GM12891 (cell line): ENCODE measurements around the gene SRGAP1.

Experiments
- DNase-seq: peaks from one replicate; pipeline ENCODE4 v3.0.0; 2011; ENCODE audit warnings: low spot score; ENCODE audit not compliant: insufficient read length
- FAIRE-seq: peaks from 2 replicates; lab custom pipeline; 2011; peaks lifted over from hg19 to GRCh38; lab: Jason Lieb, UNC
- PAX5 ChIP-seq: IDR thresholded peaks from 2 replicates; pipeline ENCODE4 v1.6.1; 2011; ENCODE audit warnings: low read length, moderate library complexity, mild to moderate bottlenecking; ENCODE audit not compliant: insufficient read depth, severe bottlenecking
- POLR2A ChIP-seq: IDR thresholded peaks from 2 replicates; pipeline ENCODE4 v1.6.1; 2011; ENCODE audit warnings: low read depth, low read length, control low read depth
- POLR2AphosphoS5 ChIP-seq: IDR thresholded peaks from 2 replicates; pipeline ENCODE4 v1.6.1; 2011; ENCODE audit warnings: low read depth, low read length, control low read depth
- POU2F2 ChIP-seq: IDR thresholded peaks from 2 replicates; pipeline ENCODE4 v1.6.1; 2011; ENCODE audit warnings: low read depth, mild to moderate bottlenecking, control low read depth, low read length, moderate library complexity
- SPI1 ChIP-seq: IDR thresholded peaks from 2 replicates; pipeline ENCODE4 v1.6.1; 2011; ENCODE audit warnings: low read depth, low read length, control low read depth
- TAF1 ChIP-seq: IDR thresholded peaks from 2 replicates; pipeline ENCODE4 v1.6.1; 2011; ENCODE audit warnings: low read depth, low read length, control low read depth

The SRGAP1 gene

GRCh38 chr12:63912651-63913050, 68.2 kb downstream of the SRGAP1 start:
- DNase-seq (no peak), FAIRE-seq (no peak)
- TF ChIP-seq POLR2A (no peak), PAX5 (no peak), TAF1 (no peak), POU2F2 (no peak), SPI1 (no peak), POLR2AphosphoS5 (no peak)

- FAIRE-seq: no peak
- no peak for DNase-seq
- no peak for TF ChIP-seq TAF1
- TF ChIP-seq POLR2A: no peak
- no peak for TF ChIP-seq PAX5
- TF ChIP-seq SPI1: no peak
- TF ChIP-seq POU2F2: no peak
- TF ChIP-seq POLR2AphosphoS5: no peak
Observed at GRCh38 chr12:63913929-63914328, 69.4 kb downstream of the SRGAP1 start.

- DNase-seq: no peak
- TF ChIP-seq TAF1 (no peak), POLR2A (no peak), POU2F2 (no peak), POLR2AphosphoS5 (no peak), SPI1 (no peak), PAX5 (no peak)
- FAIRE-seq: no peak
Observed at GRCh38 chr12:63915105-63915800, 70.8 kb downstream of the SRGAP1 start.

GRCh38 chr12:63916561-63917476, 72.3 kb downstream of the SRGAP1 start:
- no peak for TF ChIP-seq POLR2AphosphoS5
- TF ChIP-seq POLR2A: no peak
- no peak for TF ChIP-seq SPI1
- TF ChIP-seq POU2F2: no peak
- TF ChIP-seq PAX5: no peak
- no peak for TF ChIP-seq TAF1
- FAIRE-seq (no peak), DNase-seq (no peak)

GRCh38 chr12:63917477-63917862, 73.0 kb downstream of the SRGAP1 start:
- TF ChIP-seq POU2F2 (no peak), PAX5 (no peak), TAF1 (no peak), POLR2AphosphoS5 (no peak), POLR2A (no peak), SPI1 (no peak)
- FAIRE-seq (no peak), DNase-seq (no peak)

- peak; percentile 41 for FAIRE-seq
- no peak for TF ChIP-seq POLR2A
- no peak for TF ChIP-seq PAX5
- no peak for TF ChIP-seq POLR2AphosphoS5
- TF ChIP-seq POU2F2: no peak
- TF ChIP-seq TAF1: no peak
- TF ChIP-seq SPI1: no peak
Observed at GRCh38 chr12:63917864-63918799, 73.6 kb downstream of the SRGAP1 start.

GRCh38 chr12:63918800-63919300, 74.3 kb downstream of the SRGAP1 start:
- no peak for DNase-seq
- no peak for FAIRE-seq
- TF ChIP-seq SPI1: no peak

More at GRCh38 chr12:63917864-63918799, 73.6 kb downstream of the SRGAP1 start:
- DNase-seq: no peak

- DNase-seq: no peak
- FAIRE-seq: no peak
- no peak for TF ChIP-seq SPI1
- no peak for TF ChIP-seq POLR2AphosphoS5
- TF ChIP-seq TAF1: no peak
- TF ChIP-seq POU2F2: no peak
- no peak for TF ChIP-seq POLR2A
- no peak for TF ChIP-seq PAX5
Observed at GRCh38 chr12:63919756-63920155, 75.3 kb downstream of the SRGAP1 start.
